Measurements from ENCODE around the gene BCAS3. TPM values are rescaled to one million over a fixed set of nuclear protein-coding genes. Genes with fewer than 3 reads are reported as not detected.

BCAS3 gene
- total RNA-seq, 1 experiment from 2014 or later: 14.4 TPM

- POLR2A ChIA-PET (ENCODE audit: low non-redundant PET): no interaction called here
- H3K27ac ChIP-seq (ENCODE audit: low read depth, low read length, poor library complexity, severe bottlenecking): no peak overlapping the region
- H3K4me3 ChIP-seq (ENCODE audit: low read depth, low read length, poor library complexity, severe bottlenecking): no peak overlapping the region
- no peaks in the 10 kb centered on the region for H3K36me3 ChIP-seq (ENCODE audit: insufficient read depth, low read length, poor library complexity, severe bottlenecking)
- BruUV-seq (replicated peaks): no TSS peak
- intact Hi-C loops (cut with micrococcal nuclease; ENCODE audit: unreplicated experiment): no loop called here
- H3K4me1 ChIP-seq (ENCODE audit: insufficient read depth, low read length, poor library complexity, severe bottlenecking): no peaks in the 10 kb centered on the region
- no peaks in the 10 kb centered on the region for H3K9me3 ChIP-seq (ENCODE audit: low read depth, low read length, poor library complexity, severe bottlenecking)
- no peak for DNase-seq (ENCODE audit: low spot score)
- CTCF ChIA-PET: no interaction called here
- TF ChIP-seq CTCF (conservative IDR thresholded peaks at IDR 0.05; ENCODE audit: low read depth, low read length): no peak
- no peak for TF ChIP-seq EZH2 (IDR thresholded peaks at IDR 0.05; ENCODE audit: borderline replicate concordance, low read depth, low read length, poor library complexity, severe bottlenecking)
- H3K27me3 ChIP-seq (replicated peaks; ENCODE audit: insufficient read depth, low read depth, low read length, poor library complexity): no peaks in the 10 kb centered on the region
These were observed 706.7 kb downstream of the BCAS3 start for GRCh38 chr17:61384354-61384691.

- no peak for TF ChIP-seq CTCF (conservative IDR thresholded peaks at IDR 0.05; ENCODE audit: low read depth, low read length)
- no peak for TF ChIP-seq EZH2 (IDR thresholded peaks at IDR 0.05; ENCODE audit: borderline replicate concordance, low read depth, low read length, poor library complexity, severe bottlenecking)
- Histone ChIP-seq H3K36me3 (ENCODE audit: insufficient read depth, low read length, poor library complexity, severe bottlenecking) (no peaks in the 10 kb centered on the region), H3K27ac (ENCODE audit: low read depth, low read length, poor library complexity, severe bottlenecking) (no peak overlapping the region), H3K27me3 (replicated peaks; ENCODE audit: insufficient read depth, low read depth, low read length, poor library complexity) (no peaks in the 10 kb centered on the region), H3K4me3 (ENCODE audit: low read depth, low read length, poor library complexity, severe bottlenecking) (no peak overlapping the region), H3K4me1 (ENCODE audit: insufficient read depth, low read length, poor library complexity, severe bottlenecking) (no peaks in the 10 kb centered on the region), H3K9me3 (ENCODE audit: low read depth, low read length, poor library complexity, severe bottlenecking) (no peaks in the 10 kb centered on the region)
- BruUV-seq (replicated peaks): no TSS peak
- POLR2A ChIA-PET (ENCODE audit: low non-redundant PET): no interaction called here
- intact Hi-C loops (cut with micrococcal nuclease; ENCODE audit: unreplicated experiment): no loop called here
- no peak for DNase-seq (ENCODE audit: low spot score)
- CTCF ChIA-PET: no interaction called here
These were observed 707.3 kb downstream of the BCAS3 start for GRCh38 chr17:61384692-61385576.

- CTCF ChIA-PET: no interaction called here
- no peak for TF ChIP-seq CTCF (conservative IDR thresholded peaks at IDR 0.05; ENCODE audit: low read depth, low read length)
- intact Hi-C loops (cut with micrococcal nuclease; ENCODE audit: unreplicated experiment): no loop called here
- Histone ChIP-seq H3K27me3 (replicated peaks; ENCODE audit: insufficient read depth, low read depth, low read length, poor library complexity) (no peaks in the 10 kb centered on the region), H3K36me3 (ENCODE audit: insufficient read depth, low read length, poor library complexity, severe bottlenecking) (no peaks in the 10 kb centered on the region), H3K27ac (ENCODE audit: low read depth, low read length, poor library complexity, severe bottlenecking) (no peak overlapping the region), H3K4me3 (ENCODE audit: low read depth, low read length, poor library complexity, severe bottlenecking) (no peak overlapping the region), H3K9me3 (ENCODE audit: low read depth, low read length, poor library complexity, severe bottlenecking) (no peaks in the 10 kb centered on the region), H3K4me1 (ENCODE audit: insufficient read depth, low read length, poor library complexity, severe bottlenecking) (no peaks in the 10 kb centered on the region)
- POLR2A ChIA-PET (ENCODE audit: low non-redundant PET): no interaction called here
- no peak for DNase-seq (ENCODE audit: low spot score)
- BruUV-seq (replicated peaks): no TSS peak
These were observed 708.1 kb downstream of the BCAS3 start for GRCh38 chr17:61385577-61386236.

Data from A673 (cell line).